ENCODE results near the gene INAVA.

The INAVA gene

DNA sequence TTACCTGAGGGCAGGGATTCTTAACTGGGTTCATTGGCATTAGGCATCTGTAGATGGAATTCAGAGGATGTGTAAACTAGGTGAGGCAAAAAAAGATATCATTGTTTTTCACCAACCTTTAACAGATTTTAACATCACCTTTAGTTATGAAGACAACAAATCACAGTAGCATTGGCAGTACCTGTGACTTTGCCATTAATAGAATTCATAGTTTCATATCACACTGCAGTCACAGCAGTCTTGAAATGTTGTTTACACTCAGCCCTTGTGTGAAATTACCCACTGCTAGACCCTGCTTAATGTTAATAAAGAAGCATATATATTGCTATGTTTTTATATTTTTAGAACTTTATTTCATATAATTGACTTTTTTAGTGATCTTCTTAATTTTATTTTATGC is 1.7 kb upstream of the INAVA start:
- H3K4me1 ChIP-seq (ENCODE audit: control insufficient read depth, insufficient read depth, low read length) = peaks cover 54% of the 10 kb centered on the region
- peak overlapping the region; percentile 81 for H3K4me3 ChIP-seq (ENCODE audit: low read depth, low read length)
- no peaks in the 10 kb centered on the region for H3K9me3 ChIP-seq (ENCODE audit: control insufficient read depth, insufficient read depth, low read length)
- peaks cover 3% of the 10 kb centered on the region for H3K27me3 ChIP-seq (ENCODE audit: control insufficient read depth, insufficient read depth, low read length)
- no peak overlapping the region for H3K9ac ChIP-seq (ENCODE audit: low read depth, low read length)
- H3K36me3 ChIP-seq (ENCODE audit: control insufficient read depth, insufficient read depth, low read length) = peaks cover under 1% of the 10 kb centered on the region

DNA sequence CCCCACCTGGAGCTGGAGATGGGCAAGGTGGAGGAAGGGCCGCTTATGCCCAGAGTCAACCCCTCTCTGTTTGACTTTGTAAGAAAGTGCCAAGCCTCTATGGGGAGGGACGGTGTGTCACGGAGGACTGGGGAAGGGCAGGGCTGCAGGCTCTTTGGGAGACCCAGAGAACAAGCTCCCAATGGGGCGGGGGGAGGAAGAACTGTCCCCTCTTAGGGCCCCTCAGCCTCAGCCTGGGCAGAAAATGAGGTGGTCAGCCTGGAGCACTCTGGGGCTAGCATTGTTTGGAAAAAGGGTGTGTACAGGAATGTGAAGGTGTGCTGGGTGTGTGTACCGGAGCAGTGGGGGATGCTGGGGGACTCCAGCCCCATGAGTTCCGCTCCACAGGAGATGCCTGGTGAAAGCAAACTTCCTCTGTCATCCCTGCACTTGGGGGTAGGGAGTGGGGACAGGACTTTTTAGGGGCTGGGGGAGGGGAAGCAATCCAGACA is 1.2 kb upstream of the INAVA start:
- Histone ChIP-seq H3K9ac (ENCODE audit: low read depth, low read length) (peak overlapping the region; percentile 48), H3K4me1 (ENCODE audit: control insufficient read depth, insufficient read depth, low read length) (peaks cover 49% of the 10 kb centered on the region), H3K27me3 (ENCODE audit: control insufficient read depth, insufficient read depth, low read length) (peaks cover 3% of the 10 kb centered on the region)

GRCh38 chr1:200895443-200895789 is 716 bp downstream of the INAVA start:
- Histone ChIP-seq H3K4me1 (ENCODE audit: control insufficient read depth, insufficient read depth, low read length) (peaks cover 43% of the 10 kb centered on the region), H3K4me3 (ENCODE audit: low read depth, low read length) (peak overlapping the region; percentile 1), H3K9me3 (ENCODE audit: control insufficient read depth, insufficient read depth, low read length) (no peaks in the 10 kb centered on the region), H3K36me3 (ENCODE audit: control insufficient read depth, insufficient read depth, low read length) (peaks cover 25% of the 10 kb centered on the region), H3K9ac (ENCODE audit: low read depth, low read length) (peak overlapping the region; percentile 66), H3K27me3 (ENCODE audit: control insufficient read depth, insufficient read depth, low read length) (no peaks in the 10 kb centered on the region)

More for the DNA sequence above, 1.2 kb upstream of the INAVA start:
- Histone ChIP-seq H3K4me3 (ENCODE audit: low read depth, low read length) (peak overlapping the region; percentile 81), H3K36me3 (ENCODE audit: control insufficient read depth, insufficient read depth, low read length) (peaks cover 6% of the 10 kb centered on the region), H3K9me3 (ENCODE audit: control insufficient read depth, insufficient read depth, low read length) (no peaks in the 10 kb centered on the region)

DNA sequence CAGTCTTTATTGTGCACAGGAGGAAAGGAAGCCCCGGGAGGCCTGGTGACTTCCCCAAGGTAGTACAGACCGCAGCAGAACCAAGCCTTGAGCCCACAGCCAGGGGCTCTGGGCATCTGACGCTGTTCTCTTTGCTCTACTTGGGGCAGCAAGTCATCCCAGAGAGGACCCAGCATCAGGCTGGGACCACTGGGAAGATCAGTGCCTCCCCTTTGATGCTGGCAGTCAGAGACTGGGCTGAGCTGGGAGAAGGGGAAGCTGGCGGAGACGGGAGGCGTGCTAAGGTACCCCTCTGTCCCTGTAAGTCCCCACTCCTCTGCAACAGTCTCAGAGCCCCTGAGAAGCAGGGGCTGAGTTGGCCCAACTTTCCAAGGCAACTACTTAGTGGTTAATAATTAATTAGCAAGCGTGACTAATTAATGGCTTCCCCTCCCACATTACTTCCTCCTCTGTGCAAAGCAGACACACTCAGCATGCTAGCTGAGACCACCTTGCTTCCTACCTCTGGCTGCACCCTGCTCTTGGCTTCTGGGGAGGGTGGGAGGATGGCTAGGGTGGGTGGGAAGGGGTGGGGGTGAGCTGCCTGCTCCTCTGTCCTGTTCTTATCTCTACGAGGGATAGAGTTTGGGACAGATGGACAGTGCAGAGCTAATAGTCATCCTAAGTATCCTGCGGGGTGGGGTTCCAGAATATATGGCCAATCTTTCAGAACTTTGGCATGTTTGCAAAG is 1.3 kb downstream of the INAVA start:
- H3K9ac ChIP-seq (ENCODE audit: low read depth, low read length) = peak overlapping the region; percentile 26
- H3K36me3 ChIP-seq (ENCODE audit: control insufficient read depth, insufficient read depth, low read length) = peaks cover 30% of the 10 kb centered on the region
- peaks cover 43% of the 10 kb centered on the region for H3K4me1 ChIP-seq (ENCODE audit: control insufficient read depth, insufficient read depth, low read length)
- H3K9me3 ChIP-seq (ENCODE audit: control insufficient read depth, insufficient read depth, low read length) = no peaks in the 10 kb centered on the region
- peak overlapping the region; percentile 1 for H3K4me3 ChIP-seq (ENCODE audit: low read depth, low read length)
- no peaks in the 10 kb centered on the region for H3K27me3 ChIP-seq (ENCODE audit: control insufficient read depth, insufficient read depth, low read length)

GRCh38 chr1:200896531-200897196 is 2.0 kb downstream of the INAVA start:
- H3K4me3 ChIP-seq (ENCODE audit: low read depth, low read length) = no peak overlapping the region
- H3K27me3 ChIP-seq (ENCODE audit: control insufficient read depth, insufficient read depth, low read length) = no peaks in the 10 kb centered on the region
- peaks cover 37% of the 10 kb centered on the region for H3K36me3 ChIP-seq (ENCODE audit: control insufficient read depth, insufficient read depth, low read length)
- H3K9me3 ChIP-seq (ENCODE audit: control insufficient read depth, insufficient read depth, low read length) = no peaks in the 10 kb centered on the region
- H3K4me1 ChIP-seq (ENCODE audit: control insufficient read depth, insufficient read depth, low read length) = peaks cover 43% of the 10 kb centered on the region
- H3K9ac ChIP-seq (ENCODE audit: low read depth, low read length) = no peak overlapping the region

DNA sequence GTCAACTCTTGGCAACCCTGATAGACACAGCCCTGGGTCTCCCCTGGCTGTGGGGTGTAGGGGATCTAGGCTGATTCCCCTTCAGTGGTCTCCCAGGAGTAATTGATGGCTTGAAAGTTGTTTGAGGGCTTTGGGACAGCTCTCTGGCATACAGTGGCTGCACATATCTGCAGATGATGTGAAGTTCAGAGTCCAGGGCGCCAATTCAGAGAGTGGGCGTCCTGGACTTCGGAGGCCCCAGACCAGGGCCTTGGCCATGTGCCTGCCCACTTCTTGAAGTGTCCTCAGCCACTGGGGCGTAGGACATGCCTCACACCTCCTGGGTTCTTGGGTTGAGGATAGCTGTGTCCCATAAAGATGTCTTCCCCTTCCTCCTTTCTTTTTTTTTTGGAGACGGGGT is 2.6 kb downstream of the INAVA start:
- Histone ChIP-seq H3K9ac (ENCODE audit: low read depth, low read length) (no peak overlapping the region), H3K4me1 (ENCODE audit: control insufficient read depth, insufficient read depth, low read length) (peaks cover 43% of the 10 kb centered on the region), H3K9me3 (ENCODE audit: control insufficient read depth, insufficient read depth, low read length) (no peaks in the 10 kb centered on the region)

DNA sequence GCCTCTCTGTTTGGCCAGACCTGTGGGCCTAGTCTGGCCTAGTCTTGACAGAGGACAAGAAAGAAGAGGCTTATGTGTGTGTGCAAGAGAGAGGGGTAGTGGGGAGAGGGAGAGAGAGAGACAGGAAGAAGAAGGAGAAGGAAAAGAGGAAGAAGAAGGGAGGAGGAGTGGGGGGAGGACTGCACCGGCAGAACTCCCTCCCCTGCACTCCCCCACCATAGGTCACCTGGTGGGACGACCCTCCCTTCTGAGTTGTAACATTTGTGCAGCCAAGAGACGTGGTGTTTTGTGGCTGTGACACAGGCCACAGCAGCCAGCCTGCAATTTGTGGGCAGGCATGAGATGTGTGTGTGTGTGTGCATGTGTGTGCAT is 4.3 kb downstream of the INAVA start:
- peaks cover 50% of the 10 kb centered on the region for H3K36me3 ChIP-seq (ENCODE audit: control insufficient read depth, insufficient read depth, low read length)

More for the DNA sequence above, 2.6 kb downstream of the INAVA start:
- no peak overlapping the region for H3K4me3 ChIP-seq (ENCODE audit: low read depth, low read length)
- H3K27me3 ChIP-seq (ENCODE audit: control insufficient read depth, insufficient read depth, low read length) = no peaks in the 10 kb centered on the region
- peaks cover 43% of the 10 kb centered on the region for H3K36me3 ChIP-seq (ENCODE audit: control insufficient read depth, insufficient read depth, low read length)

GRCh38 chr1:200899451-200899915 is 4.8 kb downstream of the INAVA start:
- Histone ChIP-seq H3K9ac (ENCODE audit: low read depth, low read length) (peak overlapping the region; percentile 3), H3K36me3 (ENCODE audit: control insufficient read depth, insufficient read depth, low read length) (peaks cover 50% of the 10 kb centered on the region), H3K4me3 (ENCODE audit: low read depth, low read length) (no peak overlapping the region), H3K4me1 (ENCODE audit: control insufficient read depth, insufficient read depth, low read length) (peaks cover 25% of the 10 kb centered on the region), H3K27me3 (ENCODE audit: control insufficient read depth, insufficient read depth, low read length) (no peaks in the 10 kb centered on the region), H3K9me3 (ENCODE audit: control insufficient read depth, insufficient read depth, low read length) (no peaks in the 10 kb centered on the region)

More for the DNA sequence above, 4.3 kb downstream of the INAVA start:
- Histone ChIP-seq H3K27me3 (ENCODE audit: control insufficient read depth, insufficient read depth, low read length) (no peaks in the 10 kb centered on the region), H3K4me1 (ENCODE audit: control insufficient read depth, insufficient read depth, low read length) (peaks cover 30% of the 10 kb centered on the region), H3K9me3 (ENCODE audit: control insufficient read depth, insufficient read depth, low read length) (no peaks in the 10 kb centered on the region), H3K9ac (ENCODE audit: low read depth, low read length) (no peak overlapping the region), H3K4me3 (ENCODE audit: low read depth, low read length) (no peak overlapping the region)

GRCh38 chr1:200899954-200900867 is 5.5 kb downstream of the INAVA start:
- no peak overlapping the region for H3K9ac ChIP-seq (ENCODE audit: low read depth, low read length)
- no peaks in the 10 kb centered on the region for H3K9me3 ChIP-seq (ENCODE audit: control insufficient read depth, insufficient read depth, low read length)
- H3K27me3 ChIP-seq (ENCODE audit: control insufficient read depth, insufficient read depth, low read length) = no peaks in the 10 kb centered on the region
- peaks cover 19% of the 10 kb centered on the region for H3K4me1 ChIP-seq (ENCODE audit: control insufficient read depth, insufficient read depth, low read length)
- no peak overlapping the region for H3K4me3 ChIP-seq (ENCODE audit: low read depth, low read length)
- peaks cover 50% of the 10 kb centered on the region for H3K36me3 ChIP-seq (ENCODE audit: control insufficient read depth, insufficient read depth, low read length)

DNA sequence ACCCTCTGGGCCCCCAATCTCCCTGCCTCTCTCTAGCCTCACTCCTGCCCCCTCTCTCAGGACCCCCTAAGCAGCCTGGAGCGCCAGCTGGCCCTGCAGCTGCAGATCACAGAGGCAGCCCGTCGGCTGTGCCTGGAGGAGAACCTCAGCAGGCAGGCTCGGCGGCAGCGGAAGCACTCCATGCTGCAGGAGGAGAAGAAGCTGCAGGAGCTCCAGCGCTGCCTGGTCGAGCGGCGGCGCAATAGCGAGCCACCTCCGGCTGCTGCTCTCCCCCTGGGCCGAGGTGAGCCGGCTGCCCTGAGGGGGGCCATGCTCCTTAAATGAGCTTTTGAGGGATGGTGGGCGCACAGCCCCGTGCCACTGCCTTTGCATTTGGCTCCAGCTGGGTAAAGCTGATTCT is 6.2 kb downstream of the INAVA start:
- Histone ChIP-seq H3K4me1 (ENCODE audit: control insufficient read depth, insufficient read depth, low read length) (peaks cover 12% of the 10 kb centered on the region), H3K27me3 (ENCODE audit: control insufficient read depth, insufficient read depth, low read length) (no peaks in the 10 kb centered on the region), H3K9ac (ENCODE audit: low read depth, low read length) (no peak overlapping the region), H3K36me3 (ENCODE audit: control insufficient read depth, insufficient read depth, low read length) (peaks cover 50% of the 10 kb centered on the region), H3K4me3 (ENCODE audit: low read depth, low read length) (no peak overlapping the region), H3K9me3 (ENCODE audit: control insufficient read depth, insufficient read depth, low read length) (no peaks in the 10 kb centered on the region)

GRCh38 chr1:200901350-200901749 is 6.7 kb downstream of the INAVA start:
- H3K4me1 ChIP-seq (ENCODE audit: control insufficient read depth, insufficient read depth, low read length) = peaks cover 8% of the 10 kb centered on the region
- H3K27me3 ChIP-seq (ENCODE audit: control insufficient read depth, insufficient read depth, low read length) = no peaks in the 10 kb centered on the region
- H3K9me3 ChIP-seq (ENCODE audit: control insufficient read depth, insufficient read depth, low read length) = no peaks in the 10 kb centered on the region
- no peak overlapping the region for H3K4me3 ChIP-seq (ENCODE audit: low read depth, low read length)
- H3K36me3 ChIP-seq (ENCODE audit: control insufficient read depth, insufficient read depth, low read length) = peaks cover 50% of the 10 kb centered on the region
- H3K9ac ChIP-seq (ENCODE audit: low read depth, low read length) = no peak overlapping the region
